Amniotic stem cell (primary cell): Measurements from ENCODE around the gene PHTF1.

Experiments used
- DNase-seq: peaks from one replicate; lab custom pipeline; 2025; lab: John Stamatoyannopoulos, UW

The PHTF1 gene

DNA sequence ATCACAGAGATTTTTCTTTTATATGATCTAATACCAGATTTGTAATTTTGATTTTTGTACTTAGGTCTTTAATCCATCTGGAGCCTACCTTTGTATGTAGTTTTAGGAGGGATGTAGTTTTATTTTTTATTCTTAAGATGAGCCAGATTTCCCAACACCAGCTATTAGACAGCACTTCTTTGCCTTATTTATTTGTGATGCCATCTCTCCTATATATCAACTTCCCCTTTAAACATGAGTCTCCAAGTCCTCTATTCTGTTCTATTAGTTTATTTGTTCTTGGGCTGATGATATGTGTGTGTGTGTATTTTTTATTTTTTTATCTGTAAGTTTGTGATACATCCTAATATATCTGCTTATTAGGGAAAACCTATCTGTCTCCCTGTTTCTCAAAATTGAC, 94.2 kb downstream of the PHTF1 start:
- no peak for DNase-seq

- no peak for DNase-seq
These were observed 95.9 kb downstream of the PHTF1 start for GRCh38 chr1:113663165-113663951.

DNA sequence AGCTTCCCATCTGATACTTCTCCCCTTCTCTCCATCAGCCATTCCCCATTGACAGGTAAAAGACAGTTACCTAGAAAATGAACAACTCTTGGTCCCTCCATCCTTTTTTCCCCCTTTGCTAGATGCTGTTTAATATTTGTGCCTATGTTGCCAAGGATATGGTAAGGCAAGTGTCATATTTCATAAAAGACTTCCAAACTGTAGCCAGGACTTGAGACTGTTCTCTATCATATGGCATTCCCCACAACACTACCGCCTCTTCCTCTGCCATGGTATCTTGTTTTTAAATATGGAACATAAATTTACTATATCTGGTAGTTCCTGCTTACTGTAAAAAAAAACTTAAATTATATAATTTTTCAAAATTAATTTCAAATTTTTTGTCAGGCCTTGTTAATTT, 97.2 kb downstream of the PHTF1 start:
- DNase-seq: no peak

- DNase-seq: no peak
These were observed 99.2 kb downstream of the PHTF1 start for GRCh38 chr1:113660088-113660487.

GRCh38 chr1:113659556-113659955, 99.7 kb downstream of the PHTF1 start:
- no peak for DNase-seq

DNA sequence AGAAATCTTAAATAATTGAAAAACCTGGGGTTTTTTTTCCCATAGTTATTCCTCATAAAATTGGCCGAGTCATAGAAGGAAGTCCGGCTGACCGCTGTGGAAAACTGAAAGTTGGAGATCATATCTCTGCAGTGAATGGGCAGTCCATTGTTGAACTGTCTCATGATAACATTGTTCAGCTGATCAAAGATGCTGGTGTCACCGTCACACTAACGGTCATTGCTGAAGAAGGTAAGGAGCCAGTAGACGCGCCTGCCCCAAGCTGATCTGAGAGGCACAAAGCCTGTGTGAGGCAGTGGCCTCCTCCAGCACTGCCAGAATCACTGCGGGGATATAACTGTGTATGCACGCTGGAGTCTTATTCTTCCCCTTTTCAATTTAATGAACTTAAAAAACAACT, 100.3 kb downstream of the PHTF1 start:
- no peak for DNase-seq

GRCh38 chr1:113657556-113658063, 101.7 kb downstream of the PHTF1 start:
- no peak for DNase-seq

GRCh38 chr1:113657126-113657525, 102.2 kb downstream of the PHTF1 start:
- no peak for DNase-seq

- no peak for DNase-seq
These were observed 104.4 kb downstream of the PHTF1 start for GRCh38 chr1:113654883-113655282.

DNA sequence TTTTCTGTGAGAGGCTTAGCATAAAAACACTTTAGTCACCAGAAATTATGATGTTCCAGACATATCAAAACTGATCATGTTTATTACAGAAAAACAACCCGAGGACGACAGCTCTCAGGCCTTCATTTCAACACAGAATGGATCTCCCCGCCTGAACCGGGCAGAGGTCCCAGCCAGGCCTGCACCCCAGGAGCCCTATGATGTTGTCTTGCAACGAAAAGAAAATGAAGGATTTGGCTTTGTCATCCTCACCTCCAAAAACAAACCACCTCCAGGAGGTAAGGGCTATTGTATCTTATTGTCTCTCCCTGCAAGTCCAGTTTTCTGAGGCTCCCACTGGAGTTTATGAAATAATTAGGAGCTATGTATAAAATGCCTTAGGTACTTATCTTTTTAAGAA, 105.5 kb downstream of the PHTF1 start:
- DNase-seq: no peak

DNA sequence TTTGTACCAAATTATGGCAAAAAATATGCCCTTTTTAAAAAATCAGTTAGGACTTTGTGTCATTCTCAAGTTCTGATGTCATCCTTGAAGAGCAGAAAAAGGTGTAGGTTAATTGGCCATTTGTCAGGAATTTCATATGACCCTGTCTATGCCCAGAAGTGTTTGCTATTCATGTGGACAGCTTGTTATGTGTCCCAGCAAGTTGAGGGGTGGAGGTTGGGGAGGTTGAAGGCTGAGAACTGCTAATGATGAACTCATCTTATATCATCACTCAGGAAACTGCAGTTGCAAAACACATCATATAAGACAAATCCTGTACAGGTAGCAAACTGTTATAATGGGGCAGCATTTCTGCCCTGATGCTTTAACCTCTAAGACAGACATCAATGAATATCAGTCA, 106.5 kb downstream of the PHTF1 start:
- DNase-seq: no peak

- DNase-seq: no peak
These were observed 110.8 kb downstream of the PHTF1 start for GRCh38 chr1:113648478-113648877.

DNA sequence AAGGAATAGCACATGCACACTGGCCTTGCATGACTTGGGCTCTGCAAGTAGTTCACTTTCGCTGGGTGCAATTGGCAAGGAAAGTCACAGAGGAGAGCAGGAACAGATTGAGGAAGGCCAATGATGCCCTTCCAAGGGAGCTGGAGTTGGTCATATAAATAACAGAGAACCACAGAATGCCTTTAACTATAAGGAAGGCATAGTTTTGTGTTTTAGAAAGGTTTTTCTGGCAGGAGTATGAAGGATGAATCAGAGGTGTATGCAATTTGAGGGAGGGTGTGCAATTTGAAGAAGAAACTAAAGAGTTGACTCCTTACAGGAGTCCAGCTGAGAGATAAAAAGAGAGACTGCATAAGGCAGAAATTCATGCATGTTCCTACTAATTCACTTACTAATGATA, 112.1 kb downstream of the PHTF1 start:
- no peak for DNase-seq
